Cardiac fibroblast (primary cell): Measurements from ENCODE around the gene CELSR3.

ENCODE experiments used
- DNase-seq, 2 donors: peaks; one replicate each; pipeline versions ENCODE4 v3.0.0 to v3.0.0-alpha.2; 2010; ENCODE audit warnings: low read depth in 2 of 2
- H3K4me3 ChIP-seq, 2 donors: replicated peaks in 1 of 2; 1 replicate in 1 of 2; 2 replicates in 1 of 2; pipeline ENCODE4 v1.5.1; 2011; ENCODE audit warnings: low read depth in 2 of 2, low read length in 2 of 2, mild to moderate bottlenecking in 2 of 2, moderate library complexity in 1 of 2
- TF ChIP-seq, protein P1 (sequence below): IDR thresholded peaks from one replicate; pipeline ENCODE4 v1.5.1; 2011; ENCODE audit warnings: low read depth, mild to moderate bottlenecking, low read length, inconsistent platforms

CELSR3 gene, protein sequence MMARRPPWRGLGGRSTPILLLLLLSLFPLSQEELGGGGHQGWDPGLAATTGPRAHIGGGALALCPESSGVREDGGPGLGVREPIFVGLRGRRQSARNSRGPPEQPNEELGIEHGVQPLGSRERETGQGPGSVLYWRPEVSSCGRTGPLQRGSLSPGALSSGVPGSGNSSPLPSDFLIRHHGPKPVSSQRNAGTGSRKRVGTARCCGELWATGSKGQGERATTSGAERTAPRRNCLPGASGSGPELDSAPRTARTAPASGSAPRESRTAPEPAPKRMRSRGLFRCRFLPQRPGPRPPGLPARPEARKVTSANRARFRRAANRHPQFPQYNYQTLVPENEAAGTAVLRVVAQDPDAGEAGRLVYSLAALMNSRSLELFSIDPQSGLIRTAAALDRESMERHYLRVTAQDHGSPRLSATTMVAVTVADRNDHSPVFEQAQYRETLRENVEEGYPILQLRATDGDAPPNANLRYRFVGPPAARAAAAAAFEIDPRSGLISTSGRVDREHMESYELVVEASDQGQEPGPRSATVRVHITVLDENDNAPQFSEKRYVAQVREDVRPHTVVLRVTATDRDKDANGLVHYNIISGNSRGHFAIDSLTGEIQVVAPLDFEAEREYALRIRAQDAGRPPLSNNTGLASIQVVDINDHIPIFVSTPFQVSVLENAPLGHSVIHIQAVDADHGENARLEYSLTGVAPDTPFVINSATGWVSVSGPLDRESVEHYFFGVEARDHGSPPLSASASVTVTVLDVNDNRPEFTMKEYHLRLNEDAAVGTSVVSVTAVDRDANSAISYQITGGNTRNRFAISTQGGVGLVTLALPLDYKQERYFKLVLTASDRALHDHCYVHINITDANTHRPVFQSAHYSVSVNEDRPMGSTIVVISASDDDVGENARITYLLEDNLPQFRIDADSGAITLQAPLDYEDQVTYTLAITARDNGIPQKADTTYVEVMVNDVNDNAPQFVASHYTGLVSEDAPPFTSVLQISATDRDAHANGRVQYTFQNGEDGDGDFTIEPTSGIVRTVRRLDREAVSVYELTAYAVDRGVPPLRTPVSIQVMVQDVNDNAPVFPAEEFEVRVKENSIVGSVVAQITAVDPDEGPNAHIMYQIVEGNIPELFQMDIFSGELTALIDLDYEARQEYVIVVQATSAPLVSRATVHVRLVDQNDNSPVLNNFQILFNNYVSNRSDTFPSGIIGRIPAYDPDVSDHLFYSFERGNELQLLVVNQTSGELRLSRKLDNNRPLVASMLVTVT (N-terminal part only)

DNA sequence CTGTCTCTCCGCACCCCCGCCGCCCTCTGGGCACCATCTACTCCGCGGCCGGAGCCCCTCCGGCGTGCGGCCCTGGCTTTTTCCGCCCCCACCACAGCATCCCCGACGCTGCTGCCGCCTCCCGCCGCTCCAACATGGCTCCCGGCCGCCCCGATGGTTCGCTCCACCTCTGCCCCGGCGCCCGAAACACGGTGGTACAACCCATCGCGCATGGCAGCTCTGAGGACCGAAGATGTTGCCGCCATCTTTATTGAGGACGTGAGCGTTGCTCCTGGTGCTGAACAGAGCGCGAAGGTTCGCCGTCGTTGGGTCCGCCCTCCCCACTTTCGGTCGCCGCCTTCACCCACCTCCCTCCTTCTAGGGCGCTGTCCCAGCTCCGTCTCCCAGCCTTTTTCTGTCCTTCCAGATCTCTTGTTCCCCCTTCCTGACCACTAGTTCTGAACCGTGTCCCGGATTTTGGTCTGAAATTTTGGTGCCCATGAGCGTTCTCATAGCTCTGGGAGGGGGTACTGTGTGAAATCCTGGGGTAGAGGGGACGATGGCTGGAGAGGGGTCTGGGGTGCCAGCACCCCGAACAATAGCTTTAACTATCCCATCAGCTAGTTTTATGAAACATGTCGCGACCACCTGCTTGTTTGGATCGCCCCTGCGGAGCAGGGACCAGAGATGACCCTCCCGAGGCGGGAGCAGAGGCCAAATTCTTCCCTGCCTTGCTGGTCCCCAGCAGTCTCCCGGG, at the start of gene CELSR3:
Gene CELSR3, minus strand, starts transcription at position 134 of the 736 bp plus-strand sequence. CDS start 252 bp downstream, outside the sequence.
- H3K4me3 ChIP-seq = peak within 1 kb of the TSS; percentile 53 to 64
- peak; percentile 90 to 95 for DNase-seq
- TF ChIP-seq, protein P1, sequence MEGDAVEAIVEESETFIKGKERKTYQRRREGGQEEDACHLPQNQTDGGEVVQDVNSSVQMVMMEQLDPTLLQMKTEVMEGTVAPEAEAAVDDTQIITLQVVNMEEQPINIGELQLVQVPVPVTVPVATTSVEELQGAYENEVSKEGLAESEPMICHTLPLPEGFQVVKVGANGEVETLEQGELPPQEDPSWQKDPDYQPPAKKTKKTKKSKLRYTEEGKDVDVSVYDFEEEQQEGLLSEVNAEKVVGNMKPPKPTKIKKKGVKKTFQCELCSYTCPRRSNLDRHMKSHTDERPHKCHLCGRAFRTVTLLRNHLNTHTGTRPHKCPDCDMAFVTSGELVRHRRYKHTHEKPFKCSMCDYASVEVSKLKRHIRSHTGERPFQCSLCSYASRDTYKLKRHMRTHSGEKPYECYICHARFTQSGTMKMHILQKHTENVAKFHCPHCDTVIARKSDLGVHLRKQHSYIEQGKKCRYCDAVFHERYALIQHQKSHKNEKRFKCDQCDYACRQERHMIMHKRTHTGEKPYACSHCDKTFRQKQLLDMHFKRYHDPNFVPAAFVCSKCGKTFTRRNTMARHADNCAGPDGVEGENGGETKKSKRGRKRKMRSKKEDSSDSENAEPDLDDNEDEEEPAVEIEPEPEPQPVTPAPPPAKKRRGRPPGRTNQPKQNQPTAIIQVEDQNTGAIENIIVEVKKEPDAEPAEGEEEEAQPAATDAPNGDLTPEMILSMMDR = no peak

DNA sequence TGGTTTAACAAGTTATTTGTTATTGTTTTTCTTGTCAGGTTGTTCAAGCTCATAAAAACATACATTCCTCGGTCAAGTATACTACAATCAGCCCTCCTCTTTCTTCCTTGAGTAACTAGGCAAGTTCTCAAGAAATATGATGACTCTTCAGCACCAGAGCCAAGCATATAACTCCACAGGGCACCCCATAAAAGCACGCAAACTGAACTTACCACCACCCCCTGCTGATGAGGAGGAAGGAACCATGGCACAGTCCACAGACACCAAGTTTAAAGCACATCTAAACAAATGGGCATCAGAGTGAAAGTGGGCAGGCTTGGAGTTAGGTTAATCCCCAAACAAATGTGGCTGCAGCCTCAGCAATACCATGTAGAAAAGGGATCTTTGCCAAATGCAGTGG, 49.0 kb upstream of the CELSR3 start:
- no peak overlapping the region for H3K4me3 ChIP-seq
- TF ChIP-seq, protein P1 = no peak
- no peak for DNase-seq

DNA sequence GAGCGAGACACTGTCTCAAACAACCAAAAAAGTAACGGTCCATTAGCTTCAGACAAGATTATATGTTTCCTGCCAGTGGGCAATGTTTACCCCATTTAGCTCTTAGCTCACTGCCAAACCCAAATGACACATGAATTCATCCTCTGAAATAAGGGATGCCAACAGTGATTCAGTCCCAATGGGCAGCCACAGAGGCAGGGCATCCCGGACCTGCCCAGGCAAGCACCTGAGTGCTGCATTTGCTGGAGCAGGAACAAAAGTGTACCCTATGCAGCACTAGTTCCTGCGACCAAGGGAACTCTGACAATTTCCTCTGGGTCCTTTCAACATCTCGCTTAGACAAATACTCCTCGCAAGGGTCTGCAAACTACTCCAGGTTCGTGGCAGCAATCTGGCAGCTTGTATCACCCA, 46.4 kb upstream of the CELSR3 start:
- H3K4me3 ChIP-seq = no peak overlapping the region
- no peak for DNase-seq
- TF ChIP-seq, protein P1 = no peak

DNA sequence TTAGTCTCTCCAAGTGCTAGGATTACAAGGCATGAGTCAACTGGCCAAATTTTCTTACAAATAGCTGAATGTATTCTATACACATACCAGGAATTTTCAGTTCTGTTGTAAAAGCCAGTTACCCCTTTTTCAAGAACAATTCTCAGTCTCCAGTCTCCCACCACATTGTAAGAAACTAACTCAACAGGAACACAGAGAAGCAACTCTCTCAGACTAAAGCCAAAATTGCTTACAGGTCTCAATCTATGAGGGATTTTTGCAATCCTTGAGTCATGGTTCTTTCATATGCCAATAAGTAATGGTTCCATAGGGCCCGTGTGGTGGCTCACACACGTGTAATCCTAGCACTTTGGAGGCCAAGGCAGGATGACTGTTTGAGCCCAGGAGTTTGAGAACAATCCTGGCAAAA, 45.8 kb upstream of the CELSR3 start:
- DNase-seq = peak; percentile 21 to 66
- TF ChIP-seq, protein P1 = no peak
- no peak overlapping the region for H3K4me3 ChIP-seq

DNA sequence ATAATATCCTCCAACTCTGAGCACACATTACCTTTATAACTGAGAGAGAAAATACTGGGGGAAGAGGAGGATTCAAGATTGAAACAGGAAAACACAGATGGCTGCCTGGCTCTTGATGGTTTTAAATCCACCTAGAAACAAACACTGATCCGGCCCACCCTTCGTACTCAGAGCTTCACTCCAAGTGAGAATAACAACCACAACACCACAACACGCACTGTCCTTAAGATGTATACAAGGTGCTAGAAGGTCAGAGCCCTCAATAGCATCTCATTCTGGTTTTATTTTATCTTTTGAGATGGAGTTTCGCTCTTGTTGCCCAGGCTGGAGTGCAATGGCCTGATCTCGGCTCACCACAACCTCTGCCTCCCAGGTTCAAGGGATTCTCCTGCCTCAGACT, 44.5 kb upstream of the CELSR3 start:
- H3K4me3 ChIP-seq = no peak overlapping the region
- TF ChIP-seq, protein P1 = no peak

More for the DNA sequence above, 44.5 kb upstream of the CELSR3 start:
- no peak for DNase-seq
